ENCODE results near the gene C16orf86. TPM values are rescaled to one million over a fixed set of nuclear protein-coding genes. Genes with fewer than 3 reads are reported as not detected.

Gene C16orf86
- total RNA-seq, 1 donor = 3.3 TPM

DNA sequence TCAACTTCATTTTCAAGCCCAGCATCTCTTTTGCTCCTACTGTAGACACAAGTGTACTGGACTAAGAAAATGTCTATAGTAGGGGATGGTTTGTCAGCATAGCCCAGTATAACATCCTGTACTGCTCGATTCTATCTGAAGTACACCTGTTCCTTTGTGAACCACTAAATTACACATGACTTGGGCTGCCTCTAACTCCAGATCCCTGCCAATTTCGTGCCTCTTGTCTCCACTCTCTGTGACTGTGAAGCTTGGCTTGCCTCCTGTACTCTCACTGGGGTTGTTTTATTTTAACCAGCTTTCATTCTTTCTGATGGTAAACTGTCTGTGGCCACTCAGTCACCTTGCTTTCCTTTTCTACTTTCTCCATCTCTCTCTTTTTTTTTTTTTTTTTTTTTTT, 28.0 kb downstream of the C16orf86 start:
- TF ChIP-seq CTCF (IDR thresholded peaks at IDR 0.05; ENCODE audit: insufficient read depth, low read length) = no peak
- no peak overlapping the region for H3K4me3 ChIP-seq (ENCODE audit: low read depth, low read length)
- DNase-seq (ENCODE audit: low read depth) = no peak

- no peak for DNase-seq (ENCODE audit: low read depth)
- no peak for TF ChIP-seq CTCF (IDR thresholded peaks at IDR 0.05; ENCODE audit: insufficient read depth, low read length)
- no peak overlapping the region for H3K4me3 ChIP-seq (ENCODE audit: low read depth, low read length)
Observed at GRCh38 chr16:67697422-67698185, 31.0 kb downstream of the C16orf86 start.

DNA sequence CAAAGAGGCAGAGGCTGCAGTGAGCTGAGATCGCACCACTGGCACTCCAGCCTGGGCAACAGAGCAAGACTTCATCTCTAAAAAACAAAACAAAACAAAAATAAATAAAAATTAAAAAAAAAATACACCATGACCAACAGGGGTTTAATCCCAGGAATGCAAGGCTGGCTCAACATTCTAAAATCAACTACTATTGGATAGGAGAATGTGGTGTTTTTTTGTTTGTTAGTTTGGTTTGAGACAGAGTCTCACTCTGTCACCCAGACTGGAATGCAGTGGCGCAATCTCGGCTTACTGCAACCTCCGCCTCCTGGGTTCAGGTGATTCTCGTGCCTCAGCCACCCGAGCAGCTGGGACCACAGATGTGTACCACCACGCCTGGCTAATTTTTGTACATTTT, 32.7 kb downstream of the C16orf86 start:
- no peak overlapping the region for H3K4me3 ChIP-seq (ENCODE audit: low read depth, low read length)

GRCh38 chr16:67701420-67701819, 34.8 kb downstream of the C16orf86 start:
- DNase-seq (ENCODE audit: low read depth) = no peak
- no peak overlapping the region for H3K4me3 ChIP-seq (ENCODE audit: low read depth, low read length)
- TF ChIP-seq CTCF (IDR thresholded peaks at IDR 0.05; ENCODE audit: insufficient read depth, low read length) = no peak

More for the DNA sequence above, 32.7 kb downstream of the C16orf86 start:
- TF ChIP-seq CTCF (IDR thresholded peaks at IDR 0.05; ENCODE audit: insufficient read depth, low read length) = no peak
- DNase-seq (ENCODE audit: low read depth) = no peak

GRCh38 chr16:67702130-67702529, 35.5 kb downstream of the C16orf86 start:
- H3K4me3 ChIP-seq (ENCODE audit: low read depth, low read length) = no peak overlapping the region
- no peak for TF ChIP-seq CTCF (IDR thresholded peaks at IDR 0.05; ENCODE audit: insufficient read depth, low read length)
- no peak for DNase-seq (ENCODE audit: low read depth)

DNA sequence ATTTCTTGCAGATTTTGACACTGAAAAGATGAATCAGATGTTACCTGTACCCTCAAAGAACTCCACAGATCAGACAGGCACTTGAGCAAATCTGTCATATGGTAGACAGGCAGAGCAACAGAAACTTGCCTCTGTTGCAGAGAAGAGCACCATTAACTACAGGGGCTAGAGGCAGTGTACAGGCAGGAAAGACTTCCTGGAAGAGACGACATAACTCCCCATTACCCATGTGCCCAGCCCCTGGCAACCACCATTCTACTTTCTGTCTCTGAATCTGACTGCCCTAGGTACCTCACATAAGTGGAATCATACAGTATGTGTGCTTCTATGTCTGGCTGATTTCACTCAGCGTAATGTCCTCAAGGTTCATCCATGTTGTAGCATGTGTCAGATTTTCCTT, 37.0 kb downstream of the C16orf86 start:
- no peak for DNase-seq (ENCODE audit: low read depth)
- no peak for TF ChIP-seq CTCF (IDR thresholded peaks at IDR 0.05; ENCODE audit: insufficient read depth, low read length)
- no peak overlapping the region for H3K4me3 ChIP-seq (ENCODE audit: low read depth, low read length)

- TF ChIP-seq CTCF (IDR thresholded peaks at IDR 0.05; ENCODE audit: insufficient read depth, low read length) = no peak
- no peak for DNase-seq (ENCODE audit: low read depth)
- no peak overlapping the region for H3K4me3 ChIP-seq (ENCODE audit: low read depth, low read length)
Observed at GRCh38 chr16:67704110-67704509, 37.5 kb downstream of the C16orf86 start.
